Transverse colon (tissue), 4 donors: ENCODE data around the gene SLC25A36. TPM values are rescaled to one million over a fixed set of nuclear protein-coding genes. Genes with fewer than 3 reads are reported as not detected.
A peak's percentile ranks its signal among the peaks of the same experiment; 100 is the strongest.
"Not testable (repeated sequence)": the region's sequence is repeated elsewhere in the genome, so short reads cannot be mapped to it uniquely, and the experiment has no call there.

Experiments used
- DNase-seq: peaks from one replicate; pipeline ENCODE4 v3.0.0-alpha.2; 2019
- H3K27ac ChIP-seq, 4 donors: fragments of 200-600 bp; sonication (generic); 2 replicates each; pipeline ENCODE4 v1.5.1; 2016 to 2018; ENCODE audit warnings: inconsistent platforms in 4 of 4
- H3K27me3 ChIP-seq: fragments of 200-600 bp; sonication (generic); 2 replicates; pipeline ENCODE4 v1.5.1; 2017; ENCODE audit warnings: inconsistent platforms
- H3K36me3 ChIP-seq, 4 donors: fragments of 200-600 bp; sonication (generic); 2 replicates each; pipeline ENCODE4 v1.5.1; 2017 to 2019; ENCODE audit warnings: inconsistent platforms in 4 of 4
- H3K4me1 ChIP-seq, 4 donors: fragments of 200-600 bp; sonication (generic); 2 replicates each; pipeline ENCODE4 v1.5.1; 2017 to 2020; ENCODE audit warnings: inconsistent platforms in 4 of 4
- H3K4me3 ChIP-seq, 4 donors: fragments of 200-600 bp; sonication (generic); 1 replicate in 1 of 4; 2 replicates in 3 of 4; pipeline versions ENCODE4 v1.5.1 to v1.6.1; 2017 to 2019; ENCODE audit warnings: inconsistent platforms in 4 of 4
- H3K9me3 ChIP-seq, 2 donors: fragments of 200-600 bp; sonication (generic); 2 replicates each; pipeline ENCODE4 v1.5.1; 2017 to 2019; ENCODE audit warnings: inconsistent platforms in 2 of 2
- CTCF ChIP-seq, 5 experiments: fragments of 200-600 bp in 3 of 5; fragments of 450-650 bp in 2 of 5; sonication (generic) in 3 of 5; IDR thresholded peaks; 1 replicate in 2 of 5; 2 replicates in 3 of 5; pipeline ENCODE4 v1.5.1; 2016 to 2017; ENCODE audit warnings: antibody characterized with exemption in 5 of 5, inconsistent platforms in 3 of 5, mild to moderate bottlenecking in 2 of 5, moderate library complexity in 1 of 5
- EP300 ChIP-seq: sonication (generic); formaldehyde crosslinking; IDR thresholded peaks from one replicate; pipeline ENCODE4 v1.6.1; 2017; ENCODE audit warnings: antibody characterized with exemption, low read depth
- POLR2A ChIP-seq: fragments of 450-650 bp; IDR thresholded peaks from one replicate; pipeline ENCODE4 v1.6.1; 2016; ENCODE audit warnings: antibody characterized with exemption, mild to moderate bottlenecking, moderate library complexity
- POLR2AphosphoS5 ChIP-seq, 3 donors: sonication (generic); formaldehyde crosslinking; IDR thresholded peaks; one replicate each; pipeline ENCODE4 v1.6.1; 2016; ENCODE audit warnings: antibody characterized with exemption in 3 of 3
- WGBS, 2 donors: methylation state at CpG; one replicate each; pipeline ENCODE4 v1.1.5; 2018; ENCODE audit warnings: low coverage in 1 of 2; 5-methylcytosine and 5-hydroxymethylcytosine counted together
- in situ Hi-C, 4 donors: fragments of 200-750 bp; cut with MboI; loops; one replicate each; pipeline versions ENCODE4 v1.15.0 to v1.15.1; 2017; ENCODE audit warnings: low sequenced_read_pairs in 3 of 4, low pct_ligation_motif_present in 1 of 4, low pct_unique_long_range_greater_than_20kb in 1 of 4
- intact Hi-C: fragments of 100-400 bp; cut with DNase I; formaldehyde crosslinking; loops from one replicate; pipeline ENCODE4 v1.15.1; 2023; ENCODE audit warnings: low total_unique reads
- total RNA-seq, 4 donors: library from RNA; depleted of rRNA; stranded (reverse); fragments of >200 nt; gene quantifications; one replicate each; pipeline ENCODE4 v1.1.0, GENCODE V29; 2016

SLC25A36 gene
- total RNA-seq, 4 donors from 2014 or later: 48.0 to 87.6 (median 54.8) TPM

- WGBS, 2 donors: 17 to 33% methylated on average over 1 to 13 of the region's 13 CpGs
- TF ChIP-seq EP300 (no peak), CTCF (IDR thresholded peaks at IDR 0.05) (peak; percentile 50 to 71 (median 69))
- Histone ChIP-seq H3K36me3 (no peaks in the 10 kb centered on the region), H3K4me3 (no peak overlapping the region), H3K4me1 (no peaks in the 10 kb centered on the region), H3K27me3 (peaks cover 4% of the 10 kb centered on the region), H3K9me3 (no peaks in the 10 kb centered on the region), H3K27ac (no peak overlapping the region)
- peak; percentile 71 for DNase-seq
- in situ Hi-C loops: loop anchor here (5.0 to 25.0 kb wide), 4 partner anchors 101 to 183 kb away; no protein-coding TSS in a partner anchor
- intact Hi-C loops: no loop called here
Observed at GRCh38 chr3:141011232-141011996, 69.8 kb downstream of the SLC25A36 start.

- H3K4me1 ChIP-seq: no peaks in the 10 kb centered on the region
- H3K4me3 ChIP-seq: no peak overlapping the region
- H3K36me3 ChIP-seq: no peaks in the 10 kb centered on the region
- no peak overlapping the region for H3K27ac ChIP-seq
- in situ Hi-C loops: loop anchor here (5.0 to 25.0 kb wide), 4 partner anchors 100 to 183 kb away; no protein-coding TSS in a partner anchor
- TF ChIP-seq EP300 (no peak), POLR2AphosphoS5 (IDR thresholded peaks at IDR 0.05) (no peak), POLR2A (no peak), CTCF (IDR thresholded peaks at IDR 0.05) (no peak)
- WGBS, 2 donors: 50 to 83% methylated on average over 1 to 4 of the region's 4 CpGs
- intact Hi-C loops: no loop called here
- DNase-seq: no peak
- H3K9me3 ChIP-seq: no peaks in the 10 kb centered on the region
- peaks cover 4% of the 10 kb centered on the region for H3K27me3 ChIP-seq
Observed at GRCh38 chr3:141011997-141012262, 70.3 kb downstream of the SLC25A36 start.

GRCh38 chr3:141012571-141012970 is 70.9 kb downstream of the SLC25A36 start:
- DNase-seq: no peak

DNA sequence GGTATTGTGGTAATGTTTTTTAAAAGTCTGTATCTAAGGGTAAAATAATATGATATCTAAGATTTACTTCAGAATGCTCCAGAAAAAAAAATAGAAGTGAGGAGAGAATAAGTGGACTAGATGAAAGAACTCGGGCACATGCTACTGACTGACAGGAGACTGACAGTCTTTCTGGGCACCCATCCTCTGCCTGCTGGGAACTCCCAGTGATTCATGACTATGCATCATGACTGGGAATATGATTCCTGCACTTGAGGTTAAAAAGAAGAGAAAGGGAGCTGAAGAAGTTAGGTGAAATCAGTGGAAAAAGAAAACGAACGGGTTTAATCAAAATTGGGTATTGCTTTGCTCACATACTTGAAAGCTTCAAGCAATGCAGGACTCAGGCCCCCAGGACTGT is 73.8 kb downstream of the SLC25A36 start:
- no peaks in the 10 kb centered on the region for H3K9me3 ChIP-seq
- DNase-seq: no peak

More at GRCh38 chr3:141012571-141012970, 70.9 kb downstream of the SLC25A36 start:
- Histone ChIP-seq H3K27me3 (peaks cover 4% of the 10 kb centered on the region), H3K36me3 (no peaks in the 10 kb centered on the region), H3K4me3 (no peak overlapping the region), H3K4me1 (no peaks in the 10 kb centered on the region), H3K9me3 (no peaks in the 10 kb centered on the region), H3K27ac (no peak overlapping the region)
- TF ChIP-seq EP300 (no peak), POLR2AphosphoS5 (IDR thresholded peaks at IDR 0.05) (no peak), POLR2A (no peak), CTCF (IDR thresholded peaks at IDR 0.05) (no peak)
- in situ Hi-C loops: loop anchor here (5.0 to 25.0 kb wide), 4 partner anchors 100 to 182 kb away; no protein-coding TSS in a partner anchor
- WGBS, 2 donors: 92 to 100% methylated on average over 1 to 2 of the region's 2 CpGs
- intact Hi-C loops: no loop called here

GRCh38 chr3:141017366-141018322 is 76.0 kb downstream of the SLC25A36 start:
- H3K4me3 ChIP-seq, DNase-seq, H3K9me3 ChIP-seq, H3K4me1 ChIP-seq, intact Hi-C loops, H3K27ac ChIP-seq, H3K36me3 ChIP-seq, H3K27me3 ChIP-seq: not testable (repeated sequence)
- WGBS, 2 donors: 62 to 75% methylated on average over 14 to 20 of the region's 23 CpGs
- in situ Hi-C loops: loop anchor here in 3 of 4 donors (10.0 to 25.0 kb wide), 3 partner anchors 95 to 177 kb away; no protein-coding TSS in a partner anchor

More for the DNA sequence above, 73.8 kb downstream of the SLC25A36 start:
- WGBS, 2 donors: 86 to 90% methylated on average over 2 to 3 of the region's 3 CpGs
- H3K27ac ChIP-seq: no peak overlapping the region
- H3K36me3 ChIP-seq: no peaks in the 10 kb centered on the region
- intact Hi-C loops (no loop called here), in situ Hi-C loops (loop anchor here in 3 of 4 donors (10.0 to 25.0 kb wide), 3 partner anchors 97 to 179 kb away; no protein-coding TSS in a partner anchor)
- H3K4me1 ChIP-seq: no peaks in the 10 kb centered on the region
- no peaks in the 10 kb centered on the region for H3K27me3 ChIP-seq
- no peak overlapping the region for H3K4me3 ChIP-seq
- no peak for TF ChIP-seq EP300
- no peak for TF ChIP-seq POLR2A
- TF ChIP-seq CTCF (IDR thresholded peaks at IDR 0.05): no peak
- no peak for TF ChIP-seq POLR2AphosphoS5 (IDR thresholded peaks at IDR 0.05)
